Vagina (tissue), 2 donors: Measurements from ENCODE around the gene SELENOM.

ENCODE experiments used
- CTCF ChIP-seq, 3 experiments: fragments of 450-650 bp in 2 of 3; fragments of 200-600 bp in 1 of 3; sonication (generic) in 1 of 3; IDR thresholded peaks; one replicate each; pipeline ENCODE4 v1.5.1; 2017 to 2019; ENCODE audit warnings: antibody characterized with exemption in 3 of 3, mild to moderate bottlenecking in 2 of 3, moderate library complexity in 2 of 3
- POLR2A ChIP-seq, 2 donors: fragments of 450-650 bp; IDR thresholded peaks; one replicate each; pipeline ENCODE4 v1.6.1; 2017; ENCODE audit warnings: antibody characterized with exemption in 2 of 2, mild to moderate bottlenecking in 2 of 2, moderate library complexity in 2 of 2

DNA sequence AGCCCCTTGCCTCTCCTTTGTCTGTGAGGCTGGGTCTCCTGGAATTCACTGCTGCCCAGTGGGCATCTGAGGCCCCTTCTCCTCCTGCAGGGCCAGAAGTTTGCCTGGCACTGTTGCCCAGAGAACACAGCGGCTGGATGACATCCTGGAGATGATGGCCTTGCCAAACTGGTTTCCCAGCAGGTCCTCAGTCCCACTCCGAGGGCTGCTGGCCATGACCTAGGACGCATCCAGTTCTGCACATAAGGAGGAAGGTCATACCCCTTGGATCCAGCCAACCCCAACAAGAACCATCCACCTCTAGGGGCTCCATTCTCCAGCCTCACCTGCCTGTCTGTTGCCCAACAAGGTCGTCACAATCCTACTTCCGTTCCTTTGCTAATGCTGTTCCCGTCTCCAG is 29.7 kb downstream of the SELENOM start:
- TF ChIP-seq CTCF (IDR thresholded peaks at IDR 0.05) (no peak), POLR2A (IDR thresholded peaks at IDR 0.05) (no peak)
